NCI-H2081 treated with DMSO at 0.1 percent for 48 hours (cell line): ENCODE results near the gene EPS8L1.
"Not testable (repeated sequence)": the region's sequence is repeated elsewhere in the genome, so short reads cannot be mapped to it uniquely, and the experiment has no call there.

Experiments
- DNase-seq: peaks from one replicate; lab custom pipeline; 2025; lab: John Stamatoyannopoulos, UW

EPS8L1 gene

DNA sequence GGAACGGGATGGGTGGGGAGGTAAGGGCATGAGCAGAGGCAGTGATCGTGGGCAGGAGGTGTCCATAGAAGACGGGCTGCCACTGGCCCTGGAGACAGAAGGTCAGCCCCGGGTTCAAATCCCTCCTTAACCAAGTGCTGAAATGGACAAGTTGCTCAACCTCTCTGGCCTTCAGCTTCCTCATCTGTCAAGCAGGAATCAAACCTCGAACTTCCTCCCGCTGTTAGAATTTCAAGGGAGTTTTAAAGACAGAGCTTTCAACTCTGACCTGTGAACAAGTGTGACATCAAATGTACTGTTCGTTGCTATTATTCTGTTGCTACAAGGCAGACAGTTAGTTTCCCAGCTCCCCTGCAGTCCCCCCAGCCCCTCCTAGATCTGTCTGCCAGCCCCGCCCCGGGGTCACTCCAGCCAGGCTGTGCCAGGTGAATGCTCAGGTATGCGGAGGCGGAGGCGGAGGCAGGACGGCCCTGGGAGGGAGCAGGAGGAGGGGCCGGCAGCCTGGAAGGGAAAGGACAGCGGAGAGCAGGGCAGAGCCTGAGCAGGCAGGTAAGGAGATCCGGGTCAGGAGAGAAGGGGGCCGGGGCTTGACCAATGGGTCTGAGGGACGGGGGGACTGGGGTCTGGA lies at the start of gene EPS8L1:
Gene EPS8L1 (plus strand): TSS at position 499 of the 628 bp plus-strand sequence. CDS start 576 bp downstream, outside the sequence.
- no peak for DNase-seq

DNA sequence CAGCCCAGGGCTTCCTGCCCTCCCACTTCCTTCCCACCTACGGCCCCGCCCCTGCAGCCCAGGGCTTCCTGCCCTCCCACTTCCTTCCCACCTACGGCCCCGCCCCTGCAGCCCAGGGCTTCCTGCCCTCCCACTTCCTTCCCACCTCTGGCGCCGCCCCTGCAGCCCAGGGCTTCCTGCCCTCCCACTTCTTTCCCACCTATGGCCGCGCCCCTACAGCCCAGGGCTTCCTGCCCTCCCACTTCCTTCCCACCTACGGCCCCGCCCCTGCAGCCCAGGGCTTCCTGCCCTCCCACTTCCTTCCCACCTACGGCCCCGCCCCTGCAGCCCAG lies 48.6 kb upstream of the EPS8L1 start:
- not testable (repeated sequence) for DNase-seq

DNA sequence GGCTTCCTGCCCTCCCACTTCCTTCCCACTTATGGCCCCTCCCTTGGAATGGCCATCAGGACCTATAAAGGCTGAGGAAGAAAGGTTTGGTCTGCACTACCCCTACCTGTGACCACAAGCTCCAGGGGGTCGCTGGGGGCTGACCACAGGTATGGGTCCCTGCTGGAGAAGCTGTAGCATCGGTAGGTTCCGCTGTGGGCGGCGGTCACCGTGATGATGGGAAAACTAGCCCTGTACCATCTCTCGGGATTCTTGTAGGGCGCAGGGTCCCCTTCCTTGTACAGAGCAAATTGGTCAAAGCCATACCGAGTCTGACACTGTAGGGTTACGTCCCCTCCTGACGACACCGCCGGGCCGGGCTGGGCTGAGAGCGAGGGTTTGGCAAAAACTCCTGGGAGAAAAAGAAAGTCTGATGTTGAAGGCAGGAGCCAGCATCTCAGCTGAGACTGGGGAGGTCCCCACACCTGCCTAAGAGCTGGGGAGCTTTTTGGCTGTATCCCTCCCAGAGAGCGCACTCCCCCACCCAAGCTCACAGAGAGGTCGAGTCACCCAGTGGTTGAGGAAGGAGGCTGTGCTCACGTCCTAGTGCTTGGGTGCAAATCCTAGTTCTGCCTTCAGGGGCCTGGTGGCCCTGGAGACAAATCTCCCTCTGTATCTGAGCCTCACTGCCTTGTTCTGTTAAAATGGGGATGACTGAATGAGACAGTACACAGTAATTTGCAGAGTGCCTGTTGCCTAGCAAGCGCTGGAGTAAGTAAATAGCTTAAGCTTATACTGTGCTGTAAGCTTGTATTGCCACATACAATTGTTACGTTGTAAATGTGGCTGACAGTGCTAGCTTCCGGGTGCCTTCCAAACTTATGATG lies 48.0 kb upstream of the EPS8L1 start:
- DNase-seq = no peak

DNA sequence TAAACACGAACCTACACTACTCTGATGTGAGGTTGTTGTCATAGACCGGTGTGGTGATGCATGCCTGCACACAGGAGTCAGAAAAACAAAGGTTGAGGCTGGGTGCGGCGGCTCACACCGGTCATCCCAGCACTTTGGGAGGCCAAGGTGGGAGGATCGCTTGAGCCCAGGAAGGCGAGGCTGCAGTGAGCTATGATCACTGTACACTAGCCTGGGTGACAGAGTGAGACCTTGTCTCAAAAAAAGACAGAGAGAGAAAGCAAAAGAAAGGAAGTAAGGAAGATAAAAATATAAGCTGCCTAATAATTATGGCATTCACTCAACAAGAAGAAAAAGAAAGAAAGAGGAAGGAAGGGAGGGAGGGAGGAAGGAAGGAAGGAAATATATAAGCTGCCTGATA lies 46.9 kb upstream of the EPS8L1 start:
- no peak for DNase-seq

DNA sequence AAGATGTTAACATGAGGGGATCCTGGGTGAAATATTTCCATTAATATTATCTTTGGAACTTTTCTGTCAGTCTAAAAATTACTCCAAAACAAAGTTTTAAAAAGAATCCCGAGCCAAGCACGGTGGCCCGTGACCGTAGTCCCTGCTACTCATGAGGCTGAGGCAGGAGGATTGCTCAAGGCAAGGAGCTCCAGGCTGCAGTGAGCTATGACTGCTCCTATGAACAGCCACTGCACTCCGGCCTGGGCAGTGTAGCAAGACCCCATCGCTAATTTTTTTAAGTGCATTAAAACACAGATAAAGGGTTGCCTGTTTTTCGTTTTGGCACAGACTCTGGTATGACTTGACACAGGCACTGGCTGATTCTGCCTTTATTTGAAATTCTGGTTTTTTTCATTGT lies 44.5 kb upstream of the EPS8L1 start:
- DNase-seq = no peak

DNA sequence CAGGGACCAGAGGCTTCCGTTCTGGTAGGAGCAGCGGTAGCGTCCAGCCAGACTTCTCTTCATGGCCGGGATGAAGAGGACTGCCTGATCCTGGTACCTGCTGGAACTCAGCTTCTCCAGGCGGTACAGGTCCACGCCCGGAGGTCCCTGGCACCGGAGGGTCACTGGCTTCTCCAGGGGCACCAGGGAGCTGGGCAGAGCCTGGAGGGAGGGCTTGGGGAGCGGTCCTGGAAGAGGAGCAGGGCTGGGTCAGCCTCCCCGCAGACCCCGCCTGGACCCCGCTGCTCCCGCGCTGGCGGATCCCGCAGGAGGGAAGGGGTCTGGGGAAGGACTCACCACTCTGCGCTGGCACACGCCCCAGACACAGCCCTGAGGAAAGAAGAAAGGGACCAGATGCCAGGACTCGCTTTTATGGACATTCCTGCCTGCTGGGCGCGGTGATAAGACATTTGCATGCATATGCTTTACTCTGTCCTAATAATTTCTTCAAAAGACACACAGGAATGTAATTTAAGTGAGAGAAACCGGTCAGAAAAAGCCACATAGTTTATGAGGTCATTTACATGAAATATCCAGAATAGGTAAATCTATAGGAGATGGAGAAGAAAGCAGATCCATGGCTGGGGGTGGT lies 43.4 kb upstream of the EPS8L1 start:
- DNase-seq = no peak

DNA sequence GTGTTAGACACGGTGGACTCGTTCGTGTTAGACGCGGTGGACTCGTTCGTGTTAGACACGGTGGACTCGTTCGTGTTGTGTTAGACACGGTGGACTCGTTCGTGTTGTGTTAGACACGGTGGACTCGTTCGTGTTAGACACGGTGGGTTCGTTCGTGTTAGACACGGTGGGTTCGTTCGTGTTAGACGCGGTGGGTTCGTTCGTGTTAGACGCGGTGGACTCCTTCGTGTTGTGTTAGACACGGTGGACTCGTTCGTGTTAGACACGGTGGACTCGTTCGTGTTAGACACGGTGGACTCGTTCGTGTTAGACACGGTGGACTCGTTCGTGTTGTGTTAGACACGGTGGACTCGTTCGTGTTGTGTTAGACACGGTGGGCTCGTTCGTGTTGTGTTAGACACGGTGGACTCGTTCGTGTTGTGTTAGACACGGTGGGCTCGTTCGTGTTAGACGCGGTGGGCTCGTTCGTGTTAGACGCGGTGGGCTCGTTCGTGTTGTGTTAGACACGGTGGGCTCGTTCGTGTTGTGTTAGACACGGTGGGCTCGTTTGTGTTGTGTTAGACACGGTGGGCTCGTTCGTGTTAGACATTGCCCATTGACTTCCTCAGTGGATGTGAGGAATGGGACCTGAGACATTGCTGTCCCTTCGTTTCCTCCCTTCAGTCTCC lies 42.6 kb upstream of the EPS8L1 start:
- not testable (repeated sequence) for DNase-seq

DNA sequence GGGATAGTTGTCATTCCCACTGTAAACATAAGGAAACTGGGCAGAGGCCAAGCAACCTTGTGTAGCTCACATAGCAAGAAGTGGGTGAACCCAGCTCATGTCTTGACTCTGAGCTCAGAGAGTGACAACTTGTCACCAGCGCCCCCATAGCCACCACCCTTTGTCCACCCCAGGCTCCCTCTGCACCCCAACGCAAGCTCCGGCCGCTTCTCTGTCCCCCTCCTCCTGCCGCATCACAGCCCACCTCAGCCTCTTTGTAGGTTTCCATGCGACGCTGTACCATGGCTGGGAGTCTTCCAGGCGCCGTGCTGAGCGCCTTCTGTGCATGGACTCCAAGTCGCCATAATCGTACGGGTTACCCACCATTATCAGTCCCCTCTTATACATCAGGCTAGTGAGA lies 40.9 kb upstream of the EPS8L1 start:
- no peak for DNase-seq

DNA sequence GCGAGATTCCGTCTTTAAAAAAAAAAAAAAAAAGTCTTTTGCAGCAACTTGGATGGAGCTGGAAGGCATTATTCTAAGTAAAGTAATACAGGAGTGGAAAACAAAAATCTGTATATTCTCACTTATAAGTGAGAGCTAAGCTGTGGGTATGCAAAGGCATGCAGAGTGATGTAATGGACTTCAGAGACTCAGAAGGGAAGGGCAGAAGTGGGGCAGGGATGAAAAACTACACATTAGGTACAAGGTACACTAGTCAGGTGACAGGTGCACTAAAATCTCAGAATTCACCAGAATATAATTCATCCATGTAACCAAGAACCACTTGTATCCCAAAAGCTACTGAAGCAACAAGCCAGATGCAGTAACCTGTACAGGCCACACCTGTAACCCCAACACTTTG lies 39.6 kb upstream of the EPS8L1 start:
- no peak for DNase-seq

DNA sequence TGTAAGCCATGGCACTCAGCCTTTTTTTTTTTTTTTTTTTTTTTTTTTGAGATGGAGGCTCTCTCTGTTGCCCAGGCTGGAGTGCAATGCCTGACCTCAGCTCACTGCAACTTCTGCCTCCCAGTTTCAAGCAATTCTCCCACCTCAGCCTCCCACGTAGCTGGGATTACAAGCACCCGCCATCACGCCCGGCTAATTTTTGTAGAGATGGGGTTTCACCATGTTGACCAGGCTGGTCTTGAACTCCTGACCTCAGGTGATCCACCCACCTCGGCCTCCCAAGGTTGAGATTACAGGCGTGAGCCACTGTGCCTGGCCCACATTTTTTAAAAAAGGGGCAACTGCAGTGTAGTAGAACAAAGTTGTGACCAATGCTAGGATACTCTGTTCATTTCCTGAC lies 38.1 kb upstream of the EPS8L1 start:
- not testable (repeated sequence) for DNase-seq

DNA sequence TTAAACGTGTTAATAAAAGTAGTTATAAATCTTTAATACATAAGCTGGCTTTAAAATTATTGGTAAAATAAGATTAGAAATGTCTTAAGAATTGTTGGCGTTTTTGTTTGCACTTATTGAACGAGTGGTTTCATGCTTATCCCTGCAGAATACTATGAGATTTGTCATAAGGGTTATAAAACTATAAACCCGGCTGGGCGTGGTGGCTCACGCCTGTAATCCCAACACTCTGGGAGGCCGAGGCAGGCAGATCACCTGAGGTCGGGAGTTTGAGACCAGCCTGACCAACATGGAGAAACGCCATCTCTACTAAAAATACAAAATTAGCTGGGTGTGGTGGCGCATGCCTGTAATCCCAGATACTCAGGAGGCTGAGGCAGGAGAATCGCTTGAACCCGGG lies 35.0 kb upstream of the EPS8L1 start:
- DNase-seq = not testable (repeated sequence)

DNA sequence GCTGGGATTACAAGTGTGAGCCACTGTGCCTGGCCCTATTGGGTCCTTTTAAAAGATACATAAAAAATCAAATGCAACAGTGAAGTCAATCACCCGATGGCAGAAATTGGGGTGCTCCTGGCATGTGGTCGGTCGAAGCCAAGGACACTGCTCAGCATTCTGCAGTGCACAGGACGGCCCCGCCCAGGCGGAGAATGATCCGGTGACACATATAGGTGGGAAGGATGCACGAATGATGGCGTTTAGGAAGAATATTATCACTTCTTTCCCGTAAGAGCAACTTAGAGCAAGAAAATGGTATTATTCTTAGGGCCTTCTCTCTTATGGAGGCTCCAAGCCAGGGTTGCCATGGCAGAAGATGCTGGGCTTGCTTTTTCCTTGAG lies 34.4 kb upstream of the EPS8L1 start:
- DNase-seq = no peak

DNA sequence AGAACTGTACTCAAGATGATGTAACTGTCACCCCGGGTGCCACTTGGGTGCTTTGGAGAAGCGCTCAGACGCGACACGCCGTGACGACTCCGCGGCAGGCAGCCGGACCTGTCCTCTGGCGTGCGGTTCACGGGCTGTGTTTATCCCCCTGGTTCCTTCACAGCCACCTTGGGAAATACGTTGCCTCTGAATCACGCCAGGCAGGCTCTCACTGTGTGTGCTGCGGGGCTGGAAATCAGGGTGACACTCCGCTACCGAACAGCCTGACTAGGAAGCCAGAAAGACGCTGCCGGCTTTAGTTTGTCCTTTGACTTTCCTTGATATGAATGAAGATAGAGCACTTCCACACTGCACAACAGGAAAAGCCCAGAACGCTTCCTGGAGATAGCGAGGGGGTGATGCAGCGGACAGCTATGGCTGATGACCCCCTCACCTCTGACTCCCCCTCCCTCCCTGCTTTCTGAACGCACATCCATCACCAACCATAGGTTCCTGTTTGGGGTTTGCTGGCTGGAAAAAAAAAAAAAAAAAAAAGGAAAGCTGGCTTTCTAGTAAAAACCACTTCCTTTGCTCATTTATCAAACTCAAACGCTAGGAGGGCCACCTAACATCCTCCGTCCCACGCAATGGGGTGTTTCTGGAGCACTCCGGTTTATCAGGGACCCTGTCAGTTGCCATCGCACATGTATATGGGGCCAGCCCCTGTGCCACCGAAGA lies 33.9 kb upstream of the EPS8L1 start:
- DNase-seq = no peak

DNA sequence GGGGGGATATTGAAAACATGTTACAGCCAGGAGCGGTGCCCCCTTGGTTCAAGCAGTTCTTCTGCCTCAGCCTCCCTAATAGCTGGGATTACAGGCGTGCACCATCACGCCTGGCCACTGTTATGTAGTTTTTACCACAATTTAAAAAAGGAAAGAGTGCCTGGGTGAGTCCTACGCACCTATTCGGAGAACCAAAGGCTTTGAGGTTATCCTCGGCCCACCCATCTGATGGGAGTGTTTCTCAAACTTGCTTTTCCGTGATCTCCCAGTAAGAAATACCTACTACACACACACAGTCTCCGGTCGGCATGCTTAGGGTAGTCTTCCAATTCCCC lies 33.4 kb upstream of the EPS8L1 start:
- no peak for DNase-seq

DNA sequence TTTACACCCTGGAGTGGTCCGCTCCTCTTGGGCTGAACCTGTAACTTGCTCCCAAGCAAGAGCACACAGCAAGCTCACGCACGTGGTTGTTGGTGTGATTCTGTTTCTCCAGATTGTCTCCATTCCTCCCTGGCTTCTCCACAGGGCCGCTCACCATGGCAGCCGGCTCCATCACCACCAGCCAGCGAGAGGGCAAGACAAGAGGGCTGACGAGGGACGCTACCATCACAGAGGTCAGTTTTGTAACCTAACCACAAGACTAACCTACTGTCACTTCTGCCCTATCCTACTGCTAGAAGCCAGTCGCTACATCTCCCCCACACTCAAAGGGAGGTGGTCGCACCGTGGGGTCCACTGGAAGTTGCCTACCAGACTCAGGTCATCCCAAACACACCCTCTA lies 33.0 kb upstream of the EPS8L1 start:
- no peak for DNase-seq

DNA sequence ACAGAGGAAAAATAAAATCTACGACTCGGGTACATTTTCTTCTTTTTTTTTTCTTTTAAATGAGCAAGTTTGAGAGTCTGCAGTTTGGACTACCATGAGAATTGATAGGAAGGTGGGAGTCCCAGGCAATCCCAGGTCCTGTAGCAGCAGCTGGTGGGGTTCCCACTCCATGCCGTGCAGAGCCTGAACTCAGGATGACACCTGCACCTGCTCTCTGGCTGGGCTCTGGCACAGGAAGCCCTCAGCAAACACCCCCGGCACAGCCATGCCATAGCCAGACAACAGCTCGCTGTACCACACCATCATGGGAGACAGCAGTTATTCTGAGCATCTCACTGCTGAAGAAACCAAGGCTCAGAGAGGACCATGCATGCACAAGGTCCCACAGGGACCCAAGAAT lies 31.4 kb upstream of the EPS8L1 start:
- no peak for DNase-seq

DNA sequence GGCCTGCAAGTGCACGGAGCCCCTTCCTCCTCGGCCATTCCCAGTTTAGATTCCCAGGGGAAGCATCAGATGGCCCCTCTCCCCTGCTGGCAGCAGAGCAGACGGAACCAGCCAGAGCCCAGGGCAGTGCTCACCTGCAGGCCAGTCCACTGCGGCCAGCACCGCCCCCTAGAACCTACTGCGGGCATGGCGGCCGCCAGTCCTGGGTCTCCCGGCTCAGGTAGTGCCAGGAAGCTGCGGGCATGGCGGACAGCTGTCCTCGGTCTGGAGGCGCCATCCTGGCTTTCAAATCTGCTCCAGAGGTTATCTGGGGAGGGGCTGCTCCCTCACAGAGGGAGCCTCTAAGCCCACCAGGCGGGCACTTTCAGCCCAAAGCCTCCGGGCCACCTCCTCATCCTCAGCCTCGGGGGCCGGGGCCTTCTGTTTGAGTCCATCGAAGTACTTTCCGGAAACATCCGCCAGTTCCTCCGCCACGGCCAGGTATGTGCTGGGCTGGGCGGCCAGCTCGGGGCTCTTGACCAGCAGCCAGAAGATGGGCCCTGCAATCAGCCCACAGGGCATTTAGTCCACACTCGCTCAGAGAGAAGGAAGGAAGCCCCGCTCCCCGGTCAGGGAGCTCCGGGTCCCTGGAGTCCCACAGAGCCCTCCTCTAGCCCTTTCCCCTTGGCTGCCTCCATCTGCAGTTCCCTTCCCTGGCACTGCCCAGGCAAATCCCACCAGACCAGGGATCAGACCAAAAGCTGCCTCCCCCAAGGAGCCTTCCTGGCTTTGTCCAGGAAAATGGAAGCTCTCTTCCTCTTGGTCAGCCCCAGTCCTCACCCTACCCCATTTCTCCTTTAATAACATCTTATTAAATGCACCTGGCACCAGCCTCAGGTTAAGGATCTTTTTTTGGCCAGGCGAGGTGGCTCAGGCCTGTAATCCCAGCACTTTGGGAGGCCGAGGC lies 30.6 kb upstream of the EPS8L1 start:
- DNase-seq = no peak

DNA sequence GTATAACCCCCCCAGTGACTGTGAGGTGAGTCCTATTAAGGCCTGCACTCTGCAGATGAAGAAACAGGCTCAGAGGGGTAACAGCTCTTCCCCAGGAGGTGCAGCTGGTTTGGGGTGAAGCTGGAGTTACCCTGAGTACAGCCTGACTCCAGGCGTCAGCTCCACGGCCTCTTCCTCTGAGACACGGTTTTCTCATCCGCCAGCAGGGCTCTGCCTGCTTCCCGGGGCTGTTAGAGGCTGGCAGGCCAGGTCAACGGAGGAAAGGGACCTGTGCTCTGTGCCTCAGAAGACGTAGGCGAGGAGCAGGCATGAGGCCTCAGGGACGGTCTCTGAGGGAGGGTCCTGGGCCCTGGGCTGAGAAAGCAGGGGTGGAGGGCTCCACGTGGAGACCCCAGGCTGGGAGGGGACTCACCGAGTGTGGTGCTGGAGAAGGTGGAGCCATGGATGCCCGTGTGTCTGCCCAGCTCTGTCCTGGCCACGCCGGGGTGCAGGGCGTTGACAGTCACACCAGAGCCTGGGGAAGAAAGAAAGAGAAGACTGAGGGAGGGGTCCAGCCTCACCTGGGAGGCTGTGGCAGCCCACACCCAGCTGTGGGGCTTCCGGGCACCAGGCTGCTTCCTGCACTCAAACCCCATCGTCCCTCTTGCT lies 28.6 kb upstream of the EPS8L1 start:
- no peak for DNase-seq

DNA sequence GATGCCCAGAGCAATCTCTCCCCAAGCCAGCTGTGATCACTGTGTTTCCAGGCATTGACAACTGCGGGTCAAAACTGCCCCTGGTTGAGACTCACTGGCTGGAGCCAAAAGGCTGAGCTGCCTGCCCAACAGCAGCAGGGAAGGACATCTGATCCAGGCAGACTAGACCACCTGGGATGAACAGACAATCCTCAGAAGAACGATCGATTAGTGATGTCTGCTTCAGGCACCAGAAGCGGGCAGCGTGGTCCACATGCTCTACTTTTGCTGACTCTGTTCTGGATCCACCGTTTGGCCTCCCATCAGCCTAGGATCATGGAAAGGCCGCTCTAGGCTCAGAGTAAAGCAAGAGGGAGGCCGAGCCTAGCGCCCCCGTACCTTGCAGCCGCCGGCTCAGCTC lies 27.7 kb upstream of the EPS8L1 start:
- DNase-seq = no peak

DNA sequence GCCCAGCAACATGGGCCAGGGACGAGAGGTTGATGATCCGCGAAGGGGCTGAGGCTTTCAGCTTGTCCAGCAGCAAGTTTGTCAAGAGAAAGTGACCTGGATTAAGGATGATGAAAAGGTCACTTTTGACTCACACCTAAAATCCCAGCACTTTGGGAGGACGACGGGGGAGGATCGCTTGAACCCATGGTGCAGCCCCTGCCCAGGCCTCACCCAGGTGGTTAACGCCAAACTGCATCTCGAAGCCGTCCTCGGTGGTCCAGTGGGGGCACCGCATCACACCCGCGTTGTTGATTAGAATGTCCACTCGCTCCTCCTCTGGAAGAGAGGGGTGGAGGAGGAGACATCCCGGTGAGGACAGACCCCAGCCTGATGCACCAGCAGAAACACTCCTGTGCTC lies 27.2 kb upstream of the EPS8L1 start:
- no peak for DNase-seq
